A549 (cell line): ENCODE measurements around the gene ESRP2. TPM values are rescaled to one million over a fixed set of nuclear protein-coding genes. Genes with fewer than 3 reads are reported as not detected.

ENCODE experiments used
- ATAC-seq, 2 experiments: fragments of 200-7000 bp in 1 of 2; fragments of >200 bp in 1 of 2; cut with Nextera tagmentation in 1 of 2; cut with Tn5 transposase in 1 of 2; 3 replicates each; pipeline versions ENCODE4 v1.8.0 to v1.9.1; 2018 to 2020; ENCODE audit warnings: mild to moderate bottlenecking in 1 of 2, moderate library complexity in 1 of 2
- CTCF ChIA-PET: fragments of 300-600 bp; sonication (Branson Sonifier 250); formaldehyde crosslinking; extraction: SDS; loops from one replicate; lab custom pipeline; 2021; ENCODE audit warnings: antibody characterized with exemption, inconsistent platforms; lab: Yijun Ruan, JAX
- POLR2A ChIA-PET: fragments of 350-600 bp; formaldehyde crosslinking; extraction: SDS; loops from one replicate; lab custom pipeline; 2021; ENCODE audit warnings: antibody characterized with exemption, inconsistent platforms; lab: Yijun Ruan, JAX
- DNase-seq, 2 experiments: peaks; one replicate each; pipeline versions ENCODE4 v3.0.0 to v3.0.0-alpha.2; 2011 to 2016; ENCODE audit warnings: low read depth in 1 of 2, low spot score in 1 of 2
- FAIRE-seq: peaks from 2 replicates; lab custom pipeline; 2011; peaks lifted over from hg19 to GRCh38; lab: Jason Lieb, UNC
- H3K27ac ChIP-seq, 2 experiments: fragments of >200 bp; sonication (Bioruptor Twin); formaldehyde crosslinking; 3 replicates each; pipeline ENCODE4 v1.5.1; 2016 to 2017
- H3K4me1 ChIP-seq: fragments of >200 bp; sonication (Bioruptor Twin); formaldehyde crosslinking; 3 replicates; pipeline ENCODE4 v1.6.1; 2016
- H3K4me2 ChIP-seq: fragments of >200 bp; sonication (Bioruptor Twin); formaldehyde crosslinking; 3 replicates; pipeline ENCODE4 v1.6.1; 2016
- H3K4me3 ChIP-seq: fragments of >200 bp; sonication (Bioruptor Twin); formaldehyde crosslinking; 3 replicates; pipeline ENCODE4 v1.5.1; 2016
- H3K9me3 ChIP-seq: fragments of >200 bp; sonication (Bioruptor Twin); formaldehyde crosslinking; 3 replicates; pipeline ENCODE4 v1.6.1; 2016
- CBX2 ChIP-seq: fragments of 200-600 bp; sonication (generic); IDR thresholded peaks from 2 replicates; pipeline ENCODE4 v1.6.1; 2016; ENCODE audit warnings: low read depth, mild to moderate bottlenecking, borderline replicate concordance
- CEBPB ChIP-seq, 2 experiments: fragments of >200 bp in 1 of 2; sonication (Bioruptor Twin) in 1 of 2; formaldehyde crosslinking in 1 of 2; IDR thresholded peaks; 2 replicates each; pipeline ENCODE4 v1.6.1; 2012 to 2016
- CHD2 ChIP-seq: fragments of 150-350 bp; IDR thresholded peaks from 2 replicates; pipeline ENCODE4 v1.6.1; 2014; ENCODE audit warnings: low read length; ENCODE audit not compliant: partially characterized antibody
- ESRRA ChIP-seq: fragments of 150-350 bp; IDR thresholded peaks from 2 replicates; pipeline ENCODE4 v1.6.1; 2014; ENCODE audit warnings: mild to moderate bottlenecking, low read length, borderline replicate concordance
- FOSB ChIP-seq: fragments of 250-450 bp; sonication (Bioruptor Pico); IDR thresholded peaks from 2 replicates; pipeline ENCODE4 v1.5.0; 2020; ENCODE audit warnings: mild to moderate bottlenecking, moderate library complexity
- FOSL2 ChIP-seq, 2 experiments: fragments of 450-650 bp in 1 of 2; fragments of >200 bp in 1 of 2; sonication (Bioruptor Twin) in 1 of 2; formaldehyde crosslinking; IDR thresholded peaks; 2 replicates each; pipeline versions ENCODE4 v1.5.0 to v1.6.1; 2016 to 2020; ENCODE audit warnings: mild to moderate bottlenecking in 1 of 2, moderate library complexity in 1 of 2
- HDAC2 ChIP-seq: fragments of 200-600 bp; sonication (generic); IDR thresholded peaks from 2 replicates; pipeline ENCODE4 v1.6.1; 2016
- HOXA7 ChIP-seq: fragments of 250-450 bp; sonication (Bioruptor Pico); IDR thresholded peaks from 2 replicates; pipeline ENCODE4 v1.5.0; 2020; ENCODE audit warnings: mild to moderate bottlenecking, moderate library complexity
- HOXB5 ChIP-seq: fragments of 250-450 bp; sonication (Bioruptor Pico); IDR thresholded peaks from 2 replicates; pipeline ENCODE4 v1.5.0; 2020; ENCODE audit warnings: mild to moderate bottlenecking, moderate library complexity
- JUNB ChIP-seq: fragments of >200 bp; sonication (Bioruptor Twin); formaldehyde crosslinking; IDR thresholded peaks from 2 replicates; pipeline ENCODE4 v1.6.1; 2016
- KDM1A ChIP-seq: fragments of 200-600 bp; sonication (generic); IDR thresholded peaks from 2 replicates; pipeline ENCODE4 v1.6.1; 2016; ENCODE audit warnings: low read depth, mild to moderate bottlenecking
- KDM5A ChIP-seq: fragments of 200-600 bp; sonication (generic); IDR thresholded peaks from 2 replicates; pipeline ENCODE4 v1.6.1; 2016; ENCODE audit warnings: antibody characterized with exemption, mild to moderate bottlenecking
- MAFK ChIP-seq: fragments of 450-650 bp; IDR thresholded peaks from 2 replicates; pipeline ENCODE4 v1.6.1; 2014; ENCODE audit not compliant: partially characterized antibody
- MAZ ChIP-seq: fragments of 150-350 bp; IDR thresholded peaks from 2 replicates; pipeline ENCODE4 v1.6.1; 2014; ENCODE audit warnings: antibody characterized with exemption, low read depth, low read length, borderline replicate concordance
- MYC ChIP-seq: IDR thresholded peaks from 2 replicates; pipeline ENCODE4 v1.6.1; 2012; ENCODE audit warnings: mild to moderate bottlenecking, inconsistent platforms, low read length, improper control_type of control experiment, borderline replicate concordance
- NPAS2 ChIP-seq: fragments of 250-450 bp; sonication (Bioruptor Pico); IDR thresholded peaks from 2 replicates; pipeline ENCODE4 v1.8.0; 2022; ENCODE audit warnings: mild to moderate bottlenecking, moderate library complexity, borderline replicate concordance
- POLR2A ChIP-seq: IDR thresholded peaks from 2 replicates; pipeline ENCODE4 v1.6.1; 2012; ENCODE audit warnings: mild to moderate bottlenecking, low read length
- RNF2 ChIP-seq: fragments of 200-600 bp; sonication (generic); IDR thresholded peaks from 2 replicates; pipeline ENCODE4 v1.6.1; 2016; ENCODE audit warnings: low read depth, mild to moderate bottlenecking, antibody characterized with exemption, moderate library complexity, borderline replicate concordance
- ZFP36 ChIP-seq: fragments of 450-650 bp; IDR thresholded peaks from 2 replicates; pipeline ENCODE4 v1.6.1; 2014; ENCODE audit warnings: borderline replicate concordance; ENCODE audit not compliant: partially characterized antibody
- ZNF302 ChIP-seq: fragments of 250-450 bp; sonication (Bioruptor Pico); IDR thresholded peaks from 2 replicates; pipeline ENCODE4 v1.9.0; 2021; ENCODE audit warnings: inconsistent platforms, mild to moderate bottlenecking, moderate library complexity
- WGBS: methylation state at CpG from one replicate; pipeline ENCODE4 v1.1.6; 2017; ENCODE audit errors: missing lambda C conversion rate; 5-methylcytosine and 5-hydroxymethylcytosine counted together
- polyA plus RNA-seq, 4 experiments: library from polyadenylated mRNA; depleted of rRNA in 3 of 4; stranded (reverse); fragments of >200 nt; fragmentation: RNase III in 1 of 4; extraction: RNeasy Plus Mini Kit Qiagen cat#74134 plus additional on column Dnase treatment in 1 of 4; gene quantifications; 2 replicates in 3 of 4; 3 replicates in 1 of 4; pipeline ENCODE4 v1.2.3, GENCODE V29; 2011 to 2017
- TF ChIP-seq, protein P1 (sequence below): fragments of >200 bp; sonication (Bioruptor Twin); formaldehyde crosslinking; IDR thresholded peaks from 2 replicates; pipeline ENCODE4 v1.6.1; 2016
- TF ChIP-seq, protein P2 (sequence below): fragments of 450-650 bp; IDR thresholded peaks from 2 replicates; pipeline ENCODE4 v1.6.1; 2014; ENCODE audit warnings: antibody characterized with exemption
- TF ChIP-seq, protein P3 (sequence below): fragments of 250-450 bp; sonication (Bioruptor Pico); IDR thresholded peaks from 2 replicates; pipeline ENCODE4 v1.5.0; 2020; ENCODE audit warnings: low read depth, mild to moderate bottlenecking, moderate library complexity
- TF ChIP-seq, protein P4 (sequence below): IDR thresholded peaks from 2 replicates; pipeline ENCODE4 v1.6.1; 2012

ESRP2 gene
- polyA plus RNA-seq, 2 of the 4 experiments (the other 2 are of a cell fraction): 0.08 to 0.09 TPM

DNA sequence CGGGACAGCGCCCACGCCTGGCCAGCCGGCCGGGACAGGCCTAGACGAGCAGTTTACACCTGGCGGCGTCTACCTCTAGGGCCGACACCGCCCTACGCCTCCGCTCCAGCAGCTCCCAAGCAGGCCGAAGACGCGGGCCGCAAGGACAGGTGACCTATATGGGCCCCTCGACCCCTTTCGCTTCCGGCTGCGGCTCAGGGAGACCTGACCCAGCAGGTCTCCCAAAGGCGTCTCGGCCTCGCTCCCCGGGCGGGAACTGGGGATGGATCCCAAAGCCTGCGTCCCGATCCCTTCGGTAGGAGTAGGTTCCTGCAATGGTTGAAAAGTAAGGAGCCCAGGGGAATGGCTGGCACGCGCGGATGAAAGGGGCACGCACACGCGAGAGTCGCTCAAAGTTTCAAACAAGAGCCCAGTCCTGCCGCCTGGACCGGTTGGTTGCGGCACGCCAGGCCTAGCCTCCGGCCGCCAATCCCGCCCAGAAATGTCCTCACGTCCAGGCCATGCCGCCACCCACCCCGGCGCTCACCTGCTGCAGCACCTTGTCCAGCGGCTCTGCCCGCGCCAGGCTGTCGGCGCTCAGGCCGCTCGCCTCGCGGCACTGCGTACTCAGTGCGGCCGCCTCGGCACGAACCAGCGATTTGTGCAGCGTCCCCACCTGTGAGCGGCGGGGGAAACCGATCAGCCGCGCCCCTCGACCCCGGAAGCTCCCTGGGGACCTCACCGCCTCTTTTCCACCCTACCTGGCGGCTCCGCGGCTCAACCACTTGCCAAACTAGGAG, 630 bp downstream of the ESRP2 start:
- no peak overlapping the region for H3K27ac ChIP-seq
- DNase-seq (no peak), FAIRE-seq (no peak), ATAC-seq (no peak)
- H3K4me2 ChIP-seq: no peak overlapping the region
- WGBS: 96% methylated on average over 64 of the region's 73 CpGs
- TF ChIP-seq FOSL2 (IDR thresholded peaks at IDR 0.05) (no peak), FOSL2 (CRISPR knock-in tag; IDR thresholded peaks at IDR 0.05) (no peak), FOSB (CRISPR knock-in tag) (no peak)
- TF ChIP-seq, protein P1, sequence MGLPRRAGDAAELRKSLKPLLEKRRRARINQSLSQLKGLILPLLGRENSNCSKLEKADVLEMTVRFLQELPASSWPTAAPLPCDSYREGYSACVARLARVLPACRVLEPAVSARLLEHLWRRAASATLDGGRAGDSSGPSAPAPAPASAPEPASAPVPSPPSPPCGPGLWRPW: no peak
- H3K9me3 ChIP-seq: no peaks in the 10 kb centered on the region
- ChIA-PET CTCF (interaction anchor here (0.5 to 1.1 kb wide), 3 partner anchors 21 to 1167 kb away, joined by 3 to 4 read pairs (median 4); no protein-coding TSS in a partner anchor), POLR2A (no interaction called here)
- peaks cover 15% of the 10 kb centered on the region for H3K4me1 ChIP-seq
- no peak overlapping the region for H3K4me3 ChIP-seq

DNA sequence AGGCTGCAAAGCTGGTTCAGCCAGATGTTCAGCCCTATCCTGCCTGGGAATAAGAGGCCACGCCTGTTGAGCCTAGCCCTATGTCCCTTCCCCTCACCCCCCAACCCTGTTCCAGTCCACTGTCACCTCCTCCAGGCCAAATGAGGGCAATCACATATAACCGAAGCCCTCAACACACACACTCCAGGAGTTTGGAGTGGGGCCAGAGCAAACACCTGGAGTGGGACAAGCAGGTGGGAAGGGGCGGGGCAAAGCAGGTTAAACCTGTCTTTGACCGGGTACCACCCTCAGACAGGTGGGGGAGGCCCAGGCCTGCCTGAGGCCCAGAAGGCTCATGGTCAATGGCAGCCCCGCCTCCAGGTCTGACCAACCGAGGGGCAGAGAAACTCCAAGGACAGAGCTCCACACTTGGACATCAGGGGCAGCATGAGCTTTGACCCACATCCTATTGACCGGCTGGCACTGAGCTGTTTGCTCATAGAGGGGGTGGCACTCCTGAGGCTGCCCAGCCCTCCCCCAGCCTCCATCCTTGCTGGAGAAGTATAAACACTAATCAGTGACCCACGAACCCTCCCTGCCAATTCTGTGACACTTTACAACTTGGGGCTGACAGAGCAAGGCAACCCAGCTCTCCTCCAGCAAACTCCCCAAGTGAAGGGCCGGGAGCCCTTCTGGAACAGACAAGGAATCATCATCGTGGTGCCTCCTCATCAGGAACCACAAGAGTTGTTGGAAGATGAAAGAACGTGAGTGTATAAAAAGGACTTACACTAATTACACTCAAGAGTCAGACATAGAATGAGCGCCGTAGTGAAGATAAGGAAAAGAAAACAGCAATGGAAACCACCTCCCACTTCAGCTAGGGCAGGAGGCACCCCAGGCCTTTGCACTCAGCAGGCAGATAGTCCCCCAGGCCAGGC, 1.5 kb downstream of the ESRP2 start:
- DNase-seq (no peak), FAIRE-seq (no peak), ATAC-seq (no peak)
- Histone ChIP-seq H3K27ac (0 out of 6 replicates have a peak overlapping the region, but pooled peaks of 1 of the 2 experiments have one; percentile 6), H3K9me3 (no peaks in the 10 kb centered on the region), H3K4me2 (no peak overlapping the region), H3K4me3 (no peak overlapping the region), H3K4me1 (peaks cover 15% of the 10 kb centered on the region)
- WGBS: 71% methylated on average over 13 of the region's 13 CpGs
- POLR2A ChIA-PET: no interaction called here
- CTCF ChIA-PET: interaction anchor here (0.5 to 1.5 kb wide), 5 partner anchors 8 to 1167 kb away, joined by 3 to 4 read pairs (median 4); no protein-coding TSS in a partner anchor
- no peak for TF ChIP-seq NPAS2
- TF ChIP-seq, protein P2, sequence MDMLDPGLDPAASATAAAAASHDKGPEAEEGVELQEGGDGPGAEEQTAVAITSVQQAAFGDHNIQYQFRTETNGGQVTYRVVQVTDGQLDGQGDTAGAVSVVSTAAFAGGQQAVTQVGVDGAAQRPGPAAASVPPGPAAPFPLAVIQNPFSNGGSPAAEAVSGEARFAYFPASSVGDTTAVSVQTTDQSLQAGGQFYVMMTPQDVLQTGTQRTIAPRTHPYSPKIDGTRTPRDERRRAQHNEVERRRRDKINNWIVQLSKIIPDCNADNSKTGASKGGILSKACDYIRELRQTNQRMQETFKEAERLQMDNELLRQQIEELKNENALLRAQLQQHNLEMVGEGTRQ: no peak
- no peak for TF ChIP-seq CBX2

DNA sequence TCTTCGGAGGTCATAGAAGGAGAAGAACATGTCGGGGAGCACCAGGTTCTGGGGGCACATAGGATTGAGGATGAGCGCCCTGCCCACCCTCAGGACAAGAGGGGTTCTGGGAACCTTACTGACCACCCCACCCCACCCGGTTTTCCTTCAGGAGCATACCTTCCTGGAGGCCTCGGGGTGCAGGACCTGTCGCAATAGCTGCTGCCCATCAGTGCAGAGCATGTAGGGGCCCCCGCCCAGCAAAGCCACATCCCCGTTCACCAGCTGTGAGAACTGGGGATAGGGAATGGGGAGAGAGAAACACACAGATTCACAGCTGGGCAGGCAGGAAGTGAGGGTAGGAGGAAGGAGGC, 2.1 kb downstream of the ESRP2 start:
- ATAC-seq: no peak
- FAIRE-seq: no peak
- 84% methylated on average over 8 of the region's 8 CpGs for WGBS
- H3K9me3 ChIP-seq: no peaks in the 10 kb centered on the region
- H3K4me2 ChIP-seq: no peak overlapping the region
- DNase-seq: no peak
- ChIA-PET CTCF (interaction anchor here (0.5 to 1.5 kb wide), 3 partner anchors 9 to 242 kb away, joined by 3 to 4 read pairs (median 4); no protein-coding TSS in a partner anchor), POLR2A (no interaction called here)
- no peak overlapping the region for H3K27ac ChIP-seq
- no peak overlapping the region for H3K4me3 ChIP-seq
- peaks cover 15% of the 10 kb centered on the region for H3K4me1 ChIP-seq
- no peak for TF ChIP-seq MYC
- 0 out of 4 replicates have a peak, but pooled peaks of 1 of the 2 experiments have one; percentile 34 for TF ChIP-seq CEBPB (IDR thresholded peaks at IDR 0.05)

DNA sequence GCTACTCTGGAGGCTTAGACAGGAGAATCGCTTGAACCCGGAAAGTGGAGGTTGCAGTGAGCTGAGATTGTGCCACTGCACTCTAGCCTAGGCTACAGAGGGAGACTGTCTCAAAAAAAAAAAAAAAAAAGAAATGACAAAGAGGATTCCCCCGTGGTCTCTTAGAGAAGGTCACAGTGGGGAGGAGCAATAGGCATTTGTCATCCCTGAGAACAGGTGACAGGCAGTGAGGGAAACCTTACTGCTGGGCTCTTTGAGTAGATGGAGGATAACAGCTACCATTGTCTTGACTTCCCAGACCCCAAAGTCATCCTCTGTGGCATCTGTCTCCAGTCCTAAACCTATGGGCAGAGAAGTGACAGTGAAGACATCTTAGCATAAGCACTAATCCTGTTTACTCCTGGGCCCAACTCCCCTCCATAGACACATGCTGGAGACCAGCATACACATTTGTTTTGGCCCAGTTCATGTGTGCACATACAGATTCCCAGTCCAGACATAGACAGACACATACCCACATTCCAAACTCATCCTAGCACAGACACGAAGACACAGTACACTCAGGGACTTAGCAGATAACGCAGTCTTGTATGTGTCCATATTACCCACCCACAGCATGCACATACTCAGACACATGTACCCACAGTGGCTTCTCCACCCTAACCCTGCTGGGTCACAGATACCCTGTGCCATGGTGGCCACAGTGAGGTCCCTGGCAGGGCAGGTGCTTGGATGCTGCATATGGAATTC, 2.7 kb downstream of the ESRP2 start:
- CTCF ChIA-PET: interaction anchor here (0.5 to 1.5 kb wide), 3 partner anchors 157 to 825 kb away, joined by 3 to 4 read pairs (median 3); no protein-coding TSS in a partner anchor
- no peak for ATAC-seq
- Histone ChIP-seq H3K4me3 (no peak overlapping the region), H3K9me3 (no peaks in the 10 kb centered on the region), H3K4me1 (peaks cover 15% of the 10 kb centered on the region), H3K27ac (no peak overlapping the region), H3K4me2 (no peak overlapping the region)
- TF ChIP-seq CEBPB (IDR thresholded peaks at IDR 0.05) (no peak), ZNF302 (CRISPR knock-in tag) (no peak), ZFP36 (no peak), MAFK (no peak), KDM1A (no peak), CHD2 (no peak), HDAC2 (no peak), HOXB5 (CRISPR knock-in tag) (no peak), ESRRA (no peak), JUNB (no peak), POLR2A (no peak), HOXA7 (CRISPR knock-in tag) (no peak), FOSB (CRISPR knock-in tag) (no peak), MAZ (no peak), KDM5A (no peak), MYC (no peak), RNF2 (no peak)
- TF ChIP-seq, protein P3, sequence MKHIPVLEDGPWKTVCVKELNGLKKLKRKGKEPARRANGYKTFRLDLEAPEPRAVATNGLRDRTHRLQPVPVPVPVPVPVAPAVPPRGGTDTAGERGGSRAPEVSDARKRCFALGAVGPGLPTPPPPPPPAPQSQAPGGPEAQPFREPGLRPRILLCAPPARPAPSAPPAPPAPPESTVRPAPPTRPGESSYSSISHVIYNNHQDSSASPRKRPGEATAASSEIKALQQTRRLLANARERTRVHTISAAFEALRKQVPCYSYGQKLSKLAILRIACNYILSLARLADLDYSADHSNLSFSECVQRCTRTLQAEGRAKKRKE: no peak
- TF ChIP-seq, protein P4, sequence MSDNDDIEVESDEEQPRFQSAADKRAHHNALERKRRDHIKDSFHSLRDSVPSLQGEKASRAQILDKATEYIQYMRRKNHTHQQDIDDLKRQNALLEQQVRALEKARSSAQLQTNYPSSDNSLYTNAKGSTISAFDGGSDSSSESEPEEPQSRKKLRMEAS: no peak
- POLR2A ChIA-PET: no interaction called here
- 86% methylated on average over 5 of the region's 5 CpGs for WGBS
- no peak for FAIRE-seq
- DNase-seq: no peak
